ENCODE measurements around the gene TESK1.
"Not testable (repeated sequence)": the region's sequence is repeated elsewhere in the genome, so short reads cannot be mapped to it uniquely, and the experiment has no call there.

Gene TESK1

DNA sequence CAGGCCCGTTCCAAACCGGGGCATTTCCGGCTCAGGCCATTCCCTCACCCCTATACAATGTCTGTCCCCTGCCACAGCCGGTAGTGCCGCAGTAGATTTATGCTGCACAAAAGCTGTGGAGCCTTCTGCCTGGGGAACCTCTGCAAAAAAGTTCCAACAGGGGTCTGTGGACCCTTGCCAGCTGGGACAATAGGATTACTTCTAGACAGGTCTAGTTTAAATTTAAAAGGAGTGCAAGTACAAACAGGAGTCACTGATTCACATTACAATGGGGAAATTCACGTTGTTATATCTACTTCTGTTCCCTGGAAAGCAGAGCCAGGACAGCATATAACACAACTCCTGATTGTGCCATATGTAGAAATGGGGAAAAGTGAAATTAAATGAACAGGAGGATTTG lies 21.5 kb upstream of the TESK1 start:
- H3K27ac ChIP-seq (ENCODE audit: low read length); H3K9ac ChIP-seq (ENCODE audit: low read length in 2 of 2); H3K27me3 ChIP-seq (ENCODE audit: control insufficient read depth in 1 of 2, insufficient read depth in 2 of 2, low read length in 2 of 2); H3K4me1 ChIP-seq (ENCODE audit: control insufficient read depth, insufficient read depth, low read length); H3K9me3 ChIP-seq (ENCODE audit: control insufficient read depth in 2 of 2, low read length in 2 of 2); H3K36me3 ChIP-seq (ENCODE audit: control insufficient read depth in 2 of 2, insufficient read depth in 2 of 2, low read length in 2 of 2); H3K4me3 ChIP-seq (ENCODE audit: low read length in 2 of 2): not testable (repeated sequence)

DNA sequence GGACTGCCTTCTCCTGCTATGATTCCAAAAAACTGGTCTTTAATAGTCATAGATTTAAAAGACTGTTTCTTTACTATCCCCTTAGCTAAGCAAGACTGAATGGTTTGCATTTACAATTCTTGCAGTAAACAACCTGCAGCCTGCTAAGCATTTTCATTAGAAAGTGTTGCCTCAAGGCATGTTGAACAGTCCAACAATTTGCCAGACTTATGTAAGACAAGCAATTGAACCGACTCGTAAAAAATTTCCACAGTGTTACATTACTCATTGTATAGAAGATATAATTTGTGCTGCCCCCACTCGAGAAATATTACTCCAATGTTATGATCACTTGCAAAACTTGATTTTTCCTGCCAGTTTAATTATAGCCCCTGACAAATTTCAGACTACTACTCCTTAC lies 20.4 kb upstream of the TESK1 start:
- H3K4me3 ChIP-seq (ENCODE audit: low read length in 2 of 2); H3K27ac ChIP-seq (ENCODE audit: low read length); H3K4me1 ChIP-seq (ENCODE audit: control insufficient read depth, insufficient read depth, low read length); H3K27me3 ChIP-seq (ENCODE audit: control insufficient read depth in 1 of 2, insufficient read depth in 2 of 2, low read length in 2 of 2); H3K36me3 ChIP-seq (ENCODE audit: control insufficient read depth in 2 of 2, insufficient read depth in 2 of 2, low read length in 2 of 2); H3K9ac ChIP-seq (ENCODE audit: low read length in 2 of 2); H3K9me3 ChIP-seq (ENCODE audit: control insufficient read depth in 2 of 2, low read length in 2 of 2): not testable (repeated sequence)

DNA sequence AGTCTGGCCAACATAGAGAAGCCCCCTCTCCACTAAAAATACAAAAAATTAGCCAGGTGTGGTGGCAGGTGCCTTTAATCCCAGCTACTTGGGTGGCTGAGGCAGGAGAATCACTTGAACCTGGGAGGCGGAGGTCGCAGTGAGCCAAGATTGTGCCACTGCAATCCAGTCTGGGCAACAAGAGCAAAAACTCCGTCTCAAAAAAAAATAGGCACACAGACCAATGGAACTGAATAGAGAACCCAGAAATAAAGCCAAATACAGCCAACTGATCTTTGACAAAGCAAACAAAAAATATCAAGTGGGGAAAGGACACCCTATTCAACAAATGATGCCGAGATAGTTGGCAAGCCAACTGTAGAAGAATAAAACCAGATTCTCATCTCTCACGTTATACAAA lies 16.6 kb upstream of the TESK1 start:
- H3K4me1 ChIP-seq (ENCODE audit: control insufficient read depth, insufficient read depth, low read length); H3K27me3 ChIP-seq (ENCODE audit: control insufficient read depth in 1 of 2, insufficient read depth in 2 of 2, low read length in 2 of 2); H3K9ac ChIP-seq (ENCODE audit: low read length in 2 of 2); H3K9me3 ChIP-seq (ENCODE audit: control insufficient read depth in 2 of 2, low read length in 2 of 2); H3K27ac ChIP-seq (ENCODE audit: low read length); H3K4me3 ChIP-seq (ENCODE audit: low read length in 2 of 2); H3K36me3 ChIP-seq (ENCODE audit: control insufficient read depth in 2 of 2, insufficient read depth in 2 of 2, low read length in 2 of 2): not testable (repeated sequence)

DNA sequence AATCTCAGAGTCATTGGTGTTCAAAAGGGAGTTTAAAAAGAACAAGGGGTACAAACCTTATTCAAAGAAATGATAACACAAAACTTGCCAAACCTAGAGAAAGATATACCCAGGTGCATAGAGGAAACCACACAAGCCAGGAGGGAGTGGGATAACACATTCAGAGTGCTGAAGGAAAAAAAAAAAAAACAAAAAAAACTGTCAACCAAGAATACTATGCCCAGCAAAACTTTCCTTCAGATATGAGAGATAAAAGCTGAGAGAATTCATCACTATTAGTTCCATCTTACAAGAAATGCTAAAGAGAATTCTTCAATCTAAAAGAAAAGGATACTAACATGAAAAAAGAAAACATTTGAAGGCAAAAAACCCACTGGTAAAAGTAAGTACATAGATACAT lies 11.5 kb upstream of the TESK1 start:
- peaks cover 0 to 9% of the 10 kb centered on the region in 2 donors for H3K9me3 ChIP-seq (ENCODE audit: control insufficient read depth in 2 of 2, low read length in 2 of 2)
- H3K4me3 ChIP-seq (ENCODE audit: low read length in 2 of 2): no peak overlapping the region
- no peak overlapping the region for H3K9ac ChIP-seq (ENCODE audit: low read length in 2 of 2)
- H3K36me3 ChIP-seq (ENCODE audit: control insufficient read depth in 2 of 2, insufficient read depth in 2 of 2, low read length in 2 of 2): no peaks in the 10 kb centered on the region
- H3K4me1 ChIP-seq (ENCODE audit: control insufficient read depth, insufficient read depth, low read length): no peaks in the 10 kb centered on the region
- no peak overlapping the region for H3K27ac ChIP-seq (ENCODE audit: low read length)
- no peaks in the 10 kb centered on the region for H3K27me3 ChIP-seq (ENCODE audit: control insufficient read depth in 1 of 2, insufficient read depth in 2 of 2, low read length in 2 of 2)

DNA sequence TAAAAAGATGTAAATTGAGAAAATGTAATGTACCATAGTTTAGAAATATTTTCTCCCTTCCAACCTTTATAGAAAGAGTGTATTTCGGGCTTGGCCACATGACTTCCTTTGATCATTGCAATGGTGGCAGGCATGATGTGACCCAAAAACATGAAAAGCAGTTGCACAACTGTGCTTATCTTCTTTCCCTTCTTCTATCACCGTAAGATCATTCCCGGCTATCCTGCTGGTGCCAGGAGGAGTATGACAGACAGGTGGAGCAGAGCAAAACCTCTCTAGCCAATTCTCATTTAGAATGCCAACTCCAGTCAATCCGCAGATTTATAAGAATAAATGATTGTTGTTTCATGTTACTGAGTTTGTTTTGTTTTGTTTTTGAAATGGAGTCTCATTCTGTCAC lies 10.6 kb upstream of the TESK1 start:
- no peaks in the 10 kb centered on the region for H3K27me3 ChIP-seq (ENCODE audit: control insufficient read depth in 1 of 2, insufficient read depth in 2 of 2, low read length in 2 of 2)

DNA sequence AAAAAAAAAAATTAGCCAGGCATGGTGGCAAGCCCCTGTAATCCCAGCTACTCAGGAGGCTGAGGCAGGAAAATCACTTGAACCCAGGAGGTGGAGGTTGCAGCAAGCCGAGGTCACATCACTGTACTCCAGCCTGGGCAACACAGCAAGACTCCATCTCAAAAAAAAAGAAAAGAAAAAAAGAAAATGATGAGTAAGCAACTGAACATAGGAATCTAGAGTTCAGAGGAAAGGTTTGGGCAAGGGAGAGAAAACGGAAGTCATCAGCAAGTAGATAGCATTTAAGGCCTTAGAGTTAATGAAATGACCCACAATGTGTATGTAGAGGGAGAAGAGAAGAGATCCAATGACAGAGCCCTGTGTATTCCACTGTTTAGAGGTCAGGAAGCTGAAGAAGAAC lies 8.2 kb upstream of the TESK1 start:
- not testable (repeated sequence) for H3K4me3 ChIP-seq (ENCODE audit: low read length in 2 of 2); H3K4me1 ChIP-seq (ENCODE audit: control insufficient read depth, insufficient read depth, low read length); H3K27me3 ChIP-seq (ENCODE audit: control insufficient read depth in 1 of 2, insufficient read depth in 2 of 2, low read length in 2 of 2); H3K9ac ChIP-seq (ENCODE audit: low read length in 2 of 2); H3K9me3 ChIP-seq (ENCODE audit: control insufficient read depth in 2 of 2, low read length in 2 of 2); H3K27ac ChIP-seq (ENCODE audit: low read length); H3K36me3 ChIP-seq (ENCODE audit: control insufficient read depth in 2 of 2, insufficient read depth in 2 of 2, low read length in 2 of 2)

More for the DNA sequence above, 10.6 kb upstream of the TESK1 start:
- H3K27ac ChIP-seq (ENCODE audit: low read length): no peak overlapping the region
- H3K4me1 ChIP-seq (ENCODE audit: control insufficient read depth, insufficient read depth, low read length): no peaks in the 10 kb centered on the region
- H3K9ac ChIP-seq (ENCODE audit: low read length in 2 of 2): no peak overlapping the region
- peaks cover 0 to 9% of the 10 kb centered on the region in 2 donors for H3K9me3 ChIP-seq (ENCODE audit: control insufficient read depth in 2 of 2, low read length in 2 of 2)
- H3K4me3 ChIP-seq (ENCODE audit: low read length in 2 of 2): no peak overlapping the region
- no peaks in the 10 kb centered on the region for H3K36me3 ChIP-seq (ENCODE audit: control insufficient read depth in 2 of 2, insufficient read depth in 2 of 2, low read length in 2 of 2)

DNA sequence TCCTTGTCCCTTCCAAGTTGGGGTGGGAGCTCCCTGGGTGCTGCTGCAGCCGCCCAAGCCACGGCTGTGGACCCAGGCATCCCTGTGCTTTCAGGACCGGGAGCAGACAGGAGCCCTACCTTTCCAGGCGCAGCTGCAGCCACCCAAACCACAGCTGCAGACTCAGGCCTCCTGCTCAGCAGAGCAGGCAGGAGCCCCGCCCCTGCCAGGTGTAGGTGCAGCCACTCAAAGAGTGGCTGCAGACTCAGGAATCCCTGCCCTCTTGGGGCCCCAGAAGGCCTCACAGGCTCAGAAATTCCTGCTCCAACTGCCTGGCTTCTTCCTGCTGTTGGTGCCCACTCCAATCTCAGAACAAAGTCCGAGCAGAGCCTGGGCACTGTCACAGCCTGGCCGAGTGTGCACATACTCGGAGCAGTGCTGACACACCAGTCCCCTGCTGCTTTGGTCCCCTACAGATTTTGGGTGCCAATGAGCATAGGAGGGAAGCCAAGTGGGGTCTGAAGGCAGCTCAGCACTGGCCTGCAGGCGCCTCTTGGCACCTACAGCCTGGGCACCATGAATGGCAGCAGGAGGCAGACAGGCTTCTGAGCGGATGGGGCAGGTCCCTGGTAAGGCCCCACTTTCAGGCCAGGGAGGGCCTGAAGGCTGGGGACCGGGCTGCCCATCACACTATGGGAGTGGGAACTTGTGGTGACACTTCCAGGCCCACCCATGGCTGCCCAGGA lies 6.0 kb upstream of the TESK1 start:
- H3K9me3 ChIP-seq (ENCODE audit: control insufficient read depth in 2 of 2, low read length in 2 of 2): no peaks in the 10 kb centered on the region
- no peaks in the 10 kb centered on the region for H3K36me3 ChIP-seq (ENCODE audit: control insufficient read depth in 2 of 2, insufficient read depth in 2 of 2, low read length in 2 of 2)
- H3K4me1 ChIP-seq (ENCODE audit: control insufficient read depth, insufficient read depth, low read length): peaks cover 12% of the 10 kb centered on the region
- H3K4me3 ChIP-seq (ENCODE audit: low read length in 2 of 2): no peak overlapping the region
- H3K27me3 ChIP-seq (ENCODE audit: control insufficient read depth in 1 of 2, insufficient read depth in 2 of 2, low read length in 2 of 2): no peaks in the 10 kb centered on the region
- no peak overlapping the region for H3K27ac ChIP-seq (ENCODE audit: low read length)
- no peak overlapping the region for H3K9ac ChIP-seq (ENCODE audit: low read length in 2 of 2)

DNA sequence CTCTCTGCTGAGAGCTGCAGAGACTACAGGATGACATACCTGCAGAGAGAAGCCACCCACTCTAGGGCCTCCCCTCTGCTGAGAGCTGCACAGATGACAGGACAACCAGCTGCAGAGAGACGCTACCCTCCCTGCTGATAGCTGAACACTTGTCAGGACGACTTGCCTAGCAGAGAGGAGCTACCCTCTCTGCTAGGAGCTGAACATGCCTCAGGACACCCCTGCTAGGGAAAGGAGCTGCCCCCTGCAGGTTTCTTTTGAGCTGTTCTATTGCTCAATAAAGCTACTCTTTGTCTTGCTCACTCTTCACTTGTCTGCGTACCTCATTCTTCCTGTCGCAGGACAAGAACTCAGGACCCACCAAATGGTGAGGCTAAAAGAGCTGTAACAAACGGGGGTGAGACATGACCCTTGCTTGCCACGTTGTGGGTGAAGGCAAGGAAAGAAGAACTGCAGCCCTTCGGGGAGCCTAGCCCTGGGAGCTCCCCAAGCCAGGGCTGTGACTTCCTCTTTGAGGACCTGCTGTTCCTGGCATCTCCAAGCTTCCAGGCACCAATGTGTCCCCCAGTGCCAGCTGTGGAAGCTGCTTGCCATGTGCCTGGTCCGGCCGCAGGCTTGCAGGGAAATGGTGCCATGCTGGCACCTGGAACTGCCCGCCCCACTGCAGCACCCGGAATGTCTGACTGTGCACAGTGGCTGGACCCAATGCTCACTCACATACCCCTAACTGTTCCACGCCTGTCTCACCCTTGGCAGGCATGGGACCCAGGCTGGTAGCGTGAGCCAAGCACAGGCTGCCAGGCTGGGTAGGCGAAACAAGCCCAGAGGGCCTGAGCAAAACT lies 5.1 kb upstream of the TESK1 start:
- Histone ChIP-seq H3K27me3 (ENCODE audit: control insufficient read depth in 1 of 2, insufficient read depth in 2 of 2, low read length in 2 of 2) (no peaks in the 10 kb centered on the region), H3K36me3 (ENCODE audit: control insufficient read depth in 2 of 2, insufficient read depth in 2 of 2, low read length in 2 of 2) (no peaks in the 10 kb centered on the region), H3K4me3 (ENCODE audit: low read length in 2 of 2) (no peak overlapping the region), H3K27ac (ENCODE audit: low read length) (no peak overlapping the region), H3K9me3 (ENCODE audit: control insufficient read depth in 2 of 2, low read length in 2 of 2) (no peaks in the 10 kb centered on the region), H3K4me1 (ENCODE audit: control insufficient read depth, insufficient read depth, low read length) (peaks cover 20% of the 10 kb centered on the region), H3K9ac (ENCODE audit: low read length in 2 of 2) (no peak overlapping the region)

DNA sequence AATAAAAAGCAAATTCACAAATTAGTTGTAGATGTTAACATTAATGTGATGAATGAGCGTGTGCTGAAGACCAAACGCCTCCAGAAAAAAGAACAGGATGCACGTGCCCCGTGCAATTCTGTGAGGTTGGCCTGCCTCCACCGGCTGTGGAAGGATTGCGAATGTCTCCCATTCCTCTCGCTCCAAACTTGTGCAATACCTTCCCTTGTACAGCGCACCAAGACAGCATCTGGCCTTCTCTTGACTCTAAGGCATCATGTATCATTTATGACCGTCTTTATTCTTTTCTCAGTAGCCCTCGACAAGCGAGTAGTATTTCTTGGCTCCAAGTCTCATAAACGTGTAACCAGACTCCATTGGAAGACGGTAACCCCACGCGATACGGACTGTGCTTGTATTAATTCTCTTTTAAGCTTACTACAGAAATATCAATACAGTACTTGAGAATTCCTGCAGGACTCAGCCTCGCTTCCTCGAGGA lies 1.5 kb upstream of the TESK1 start:
- Histone ChIP-seq H3K4me1 (ENCODE audit: control insufficient read depth, insufficient read depth, low read length) (peaks cover 38% of the 10 kb centered on the region), H3K27me3 (ENCODE audit: control insufficient read depth in 1 of 2, insufficient read depth in 2 of 2, low read length in 2 of 2) (no peaks in the 10 kb centered on the region), H3K4me3 (ENCODE audit: low read length in 2 of 2) (peak overlapping the region; percentile 47 to 89), H3K36me3 (ENCODE audit: control insufficient read depth in 2 of 2, insufficient read depth in 2 of 2, low read length in 2 of 2) (peaks cover 8% of the 10 kb centered on the region in 2 donors), H3K27ac (ENCODE audit: low read length) (peak overlapping the region; percentile 92), H3K9ac (ENCODE audit: low read length in 2 of 2) (peak overlapping the region; percentile 39 to 87), H3K9me3 (ENCODE audit: control insufficient read depth in 2 of 2, low read length in 2 of 2) (no peaks in the 10 kb centered on the region)

DNA sequence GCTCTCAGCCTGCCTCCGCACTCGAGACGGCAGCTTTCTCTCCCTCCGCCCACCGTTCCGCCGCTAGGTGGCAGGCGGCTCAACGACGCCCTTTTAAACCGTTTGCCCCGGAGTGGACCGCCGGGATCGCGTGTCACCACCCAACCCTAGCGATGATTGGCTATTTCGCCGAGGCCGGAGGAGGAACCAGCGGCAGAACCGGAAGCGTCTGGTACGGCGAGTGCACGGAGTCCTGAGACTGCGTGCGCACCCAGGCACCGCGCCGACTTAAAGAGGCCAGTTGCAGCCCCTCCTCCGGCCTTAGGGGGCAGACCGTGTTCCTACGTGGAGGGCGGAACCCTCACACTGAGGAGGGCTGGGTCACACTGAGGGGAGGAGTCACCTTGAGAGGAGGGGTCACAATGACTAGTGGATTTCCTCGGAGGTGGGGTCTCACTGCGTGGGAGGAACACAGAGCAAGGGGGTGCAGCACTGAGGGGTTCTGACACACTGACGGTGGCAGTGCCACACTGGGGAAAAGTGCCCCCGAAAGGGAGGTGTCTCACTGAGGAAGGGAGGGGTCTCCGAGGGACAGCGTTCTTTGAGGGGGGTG lies 980 bp upstream of the TESK1 start:
- H3K27ac ChIP-seq (ENCODE audit: low read length): peak overlapping the region; percentile 92
- peak overlapping the region; percentile 87 to 89 for H3K9ac ChIP-seq (ENCODE audit: low read length in 2 of 2)
- H3K4me3 ChIP-seq (ENCODE audit: low read length in 2 of 2): peak overlapping the region; percentile 89 to 96
- peaks cover 13% of the 10 kb centered on the region in 2 donors for H3K36me3 ChIP-seq (ENCODE audit: control insufficient read depth in 2 of 2, insufficient read depth in 2 of 2, low read length in 2 of 2)
- no peaks in the 10 kb centered on the region for H3K9me3 ChIP-seq (ENCODE audit: control insufficient read depth in 2 of 2, low read length in 2 of 2)
- no peaks in the 10 kb centered on the region for H3K27me3 ChIP-seq (ENCODE audit: control insufficient read depth in 1 of 2, insufficient read depth in 2 of 2, low read length in 2 of 2)
- peaks cover 38% of the 10 kb centered on the region for H3K4me1 ChIP-seq (ENCODE audit: control insufficient read depth, insufficient read depth, low read length)
